Astrocyte of the cerebellum (primary cell): ENCODE data around the gene VSTM5.

Experiments used
- DNase-seq: peaks from one replicate; pipeline ENCODE4 v3.0.0-alpha.2; 2011; ENCODE audit warnings: low read depth
- H3K4me3 ChIP-seq: 2 replicates; pipeline ENCODE4 v1.5.1; 2011; ENCODE audit warnings: mild to moderate bottlenecking, low read depth, low read length, moderate library complexity
- in situ Hi-C: cut with HindIII; loops from 2 replicates; pipeline ENCODE4 v1.10.0; 2017; ENCODE audit warnings: low sequenced_read_pairs
- TF ChIP-seq, protein P1 (sequence below): IDR thresholded peaks from 2 replicates; pipeline ENCODE4 v1.5.1; 2012; ENCODE audit warnings: low read length, low read depth, moderate library complexity, mild to moderate bottlenecking; ENCODE audit errors: missing control alignments

Gene VSTM5

GRCh38 chr11:93804879-93805278, 45.5 kb downstream of the VSTM5 start:
- no peak overlapping the region for H3K4me3 ChIP-seq
- DNase-seq: no peak
- in situ Hi-C loops: no loop called here
- TF ChIP-seq, protein P1, sequence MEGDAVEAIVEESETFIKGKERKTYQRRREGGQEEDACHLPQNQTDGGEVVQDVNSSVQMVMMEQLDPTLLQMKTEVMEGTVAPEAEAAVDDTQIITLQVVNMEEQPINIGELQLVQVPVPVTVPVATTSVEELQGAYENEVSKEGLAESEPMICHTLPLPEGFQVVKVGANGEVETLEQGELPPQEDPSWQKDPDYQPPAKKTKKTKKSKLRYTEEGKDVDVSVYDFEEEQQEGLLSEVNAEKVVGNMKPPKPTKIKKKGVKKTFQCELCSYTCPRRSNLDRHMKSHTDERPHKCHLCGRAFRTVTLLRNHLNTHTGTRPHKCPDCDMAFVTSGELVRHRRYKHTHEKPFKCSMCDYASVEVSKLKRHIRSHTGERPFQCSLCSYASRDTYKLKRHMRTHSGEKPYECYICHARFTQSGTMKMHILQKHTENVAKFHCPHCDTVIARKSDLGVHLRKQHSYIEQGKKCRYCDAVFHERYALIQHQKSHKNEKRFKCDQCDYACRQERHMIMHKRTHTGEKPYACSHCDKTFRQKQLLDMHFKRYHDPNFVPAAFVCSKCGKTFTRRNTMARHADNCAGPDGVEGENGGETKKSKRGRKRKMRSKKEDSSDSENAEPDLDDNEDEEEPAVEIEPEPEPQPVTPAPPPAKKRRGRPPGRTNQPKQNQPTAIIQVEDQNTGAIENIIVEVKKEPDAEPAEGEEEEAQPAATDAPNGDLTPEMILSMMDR: no peak

- TF ChIP-seq, protein P1: no peak
- no peak for DNase-seq
- H3K4me3 ChIP-seq: no peak overlapping the region
- in situ Hi-C loops: no loop called here
Observed at GRCh38 chr11:93801366-93801765, 49.1 kb downstream of the VSTM5 start.

GRCh38 chr11:93796441-93797231, 53.8 kb downstream of the VSTM5 start:
- no peak for DNase-seq
- TF ChIP-seq, protein P1: no peak
- in situ Hi-C loops: no loop called here
- H3K4me3 ChIP-seq: no peak overlapping the region

DNA sequence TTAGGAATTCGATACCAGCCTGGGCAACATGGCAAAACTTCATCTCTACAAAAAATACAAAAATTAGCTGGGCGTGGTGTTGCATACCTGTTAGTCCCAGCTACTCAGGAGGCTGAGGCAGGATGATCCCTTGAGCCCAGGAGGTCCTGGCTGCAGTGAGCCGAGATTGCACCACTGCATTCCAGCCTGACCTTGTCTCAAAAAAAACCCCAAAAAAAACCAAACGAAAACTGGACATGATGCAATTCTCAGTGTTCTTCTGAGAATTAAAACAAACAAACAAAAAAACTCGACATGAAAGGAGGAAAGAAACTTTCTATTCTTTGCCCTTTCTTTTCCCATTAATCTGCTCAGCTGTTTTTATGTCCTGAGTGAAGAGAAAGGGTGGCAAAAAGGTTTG, 58.9 kb downstream of the VSTM5 start:
- TF ChIP-seq, protein P1: no peak
- in situ Hi-C loops: no loop called here
- no peak overlapping the region for H3K4me3 ChIP-seq
- no peak for DNase-seq

GRCh38 chr11:93784935-93785360, 65.5 kb downstream of the VSTM5 start:
- peak overlapping the region; percentile 98 for H3K4me3 ChIP-seq
- in situ Hi-C loops: no loop called here
- DNase-seq: no peak
- TF ChIP-seq, protein P1: no peak

- DNase-seq: peak; percentile 88
- peak within 1 kb of the TSS; percentile 98 for H3K4me3 ChIP-seq
- TF ChIP-seq, protein P1: peak; percentile 55
- in situ Hi-C loops: no loop called here
Observed at GRCh38 chr11:93784145-93784934, 66.1 kb downstream of the VSTM5 start, which contains the start of gene MED17. Gene MED17 (plus strand): TSS chr11:93784282. CDS start chr11:93784514, 232 bp downstream.
